Astrocyte (in vitro differentiated cells and primary cell): ENCODE measurements around the gene FEZ2. TPM values are rescaled to one million over a fixed set of nuclear protein-coding genes. Genes with fewer than 3 reads are reported as not detected.

Experiments
- DNase-seq: peaks from one replicate; pipeline ENCODE4 v3.0.0-alpha.2; 2010; ENCODE audit warnings: low read depth
- FAIRE-seq: peaks from 2 replicates; lab custom pipeline; 2011; peaks lifted over from hg19 to GRCh38; lab: Jason Lieb, UNC
- H2AFZ ChIP-seq: 2 replicates; pipeline ENCODE4 v1.6.0; 2012; ENCODE audit warnings: low read depth, low read length, inconsistent platforms
- H3K27ac ChIP-seq: 2 replicates; pipeline ENCODE4 v1.5.1; 2011; ENCODE audit warnings: low read depth, low read length, inconsistent platforms
- H3K27me3 ChIP-seq: 2 replicates; pipeline ENCODE4 v1.6.0; 2011; ENCODE audit warnings: low read length, inconsistent platforms; ENCODE audit not compliant: insufficient read depth
- H3K36me3 ChIP-seq: 2 replicates; pipeline ENCODE4 v1.5.1; 2011; ENCODE audit warnings: low read length, inconsistent platforms; ENCODE audit not compliant: insufficient read depth
- H3K4me1 ChIP-seq: 2 replicates; pipeline ENCODE4 v1.5.1; 2011; ENCODE audit warnings: low read length, inconsistent platforms; ENCODE audit not compliant: insufficient read depth
- H3K4me2 ChIP-seq: 2 replicates; pipeline ENCODE4 v1.6.0; 2012; ENCODE audit warnings: low read length, inconsistent platforms
- H3K4me3 ChIP-seq: 2 replicates; pipeline ENCODE4 v1.5.1; 2011; ENCODE audit warnings: low read depth, mild to moderate bottlenecking, low read length, inconsistent platforms; ENCODE audit not compliant: insufficient read depth
- H3K79me2 ChIP-seq: 2 replicates; pipeline ENCODE4 v1.6.0; 2012; ENCODE audit warnings: mild to moderate bottlenecking, low read length, inconsistent platforms; ENCODE audit not compliant: insufficient read depth
- H3K9ac ChIP-seq: 2 replicates; pipeline ENCODE4 v1.6.0; 2012; ENCODE audit warnings: mild to moderate bottlenecking, low read length, inconsistent platforms
- H3K9me3 ChIP-seq: 2 replicates; pipeline ENCODE4 v1.5.1; 2012; ENCODE audit warnings: low read depth, mild to moderate bottlenecking, low read length, inconsistent platforms; ENCODE audit not compliant: insufficient read depth
- H4K20me1 ChIP-seq: 2 replicates; pipeline ENCODE4 v1.6.0; 2012; ENCODE audit warnings: low read length, inconsistent platforms; ENCODE audit not compliant: insufficient read depth
- H3K27ac Mint-ChIP-seq: one replicate; pipeline ENCODE4 v1.8.0; 2021; ENCODE audit warnings: mild to moderate bottlenecking, mixed read lengths; ENCODE audit not compliant: unreplicated experiment
- H3K27me3 Mint-ChIP-seq: one replicate; pipeline ENCODE4 v1.8.0; 2021; ENCODE audit warnings: low read depth, mixed read lengths; ENCODE audit not compliant: unreplicated experiment
- H3K36me3 Mint-ChIP-seq: one replicate; pipeline ENCODE4 v1.8.0; 2021; ENCODE audit warnings: low read depth, mixed read lengths; ENCODE audit not compliant: unreplicated experiment
- H3K4me1 Mint-ChIP-seq: one replicate; pipeline ENCODE4 v1.8.0; 2021; ENCODE audit warnings: low read depth, mixed read lengths; ENCODE audit not compliant: unreplicated experiment
- H3K4me3 Mint-ChIP-seq: one replicate; pipeline ENCODE4 v1.8.0; 2021; ENCODE audit warnings: mild to moderate bottlenecking, moderate library complexity, mixed read lengths; ENCODE audit not compliant: unreplicated experiment
- H3K9me3 Mint-ChIP-seq: one replicate; pipeline ENCODE4 v1.8.0; 2021; ENCODE audit warnings: mild to moderate bottlenecking, mixed read lengths; ENCODE audit not compliant: unreplicated experiment
- CTCF ChIP-seq: IDR thresholded peaks from 2 replicates; pipeline ENCODE4 v1.5.1; 2011; ENCODE audit warnings: low read depth, mild to moderate bottlenecking, inconsistent platforms, low read length, moderate library complexity; ENCODE audit not compliant: insufficient read depth
- EZH2 ChIP-seq: IDR thresholded peaks from 2 replicates; pipeline ENCODE4 v1.6.1; 2012; ENCODE audit warnings: mild to moderate bottlenecking, low read length, inconsistent platforms; ENCODE audit not compliant: insufficient read depth
- total RNA-seq: library from RNA; stranded (reverse); gene quantifications from 2 replicates; pipeline ENCODE4 v1.2.1, GENCODE V29; 2021

FEZ2 gene
- total RNA-seq, 1 donor from 2014 or later, result 45.0 TPM

- Histone ChIP-seq H3K4me2 (no peak overlapping the region), H3K4me1 (peaks cover 14% of the 10 kb centered on the region), H4K20me1 (peaks cover 13% of the 10 kb centered on the region), H3K27ac (no peak overlapping the region), H3K79me2 (no peaks in the 10 kb centered on the region), H3K9ac (no peak overlapping the region), H2AFZ (no peak overlapping the region), H3K9me3 (no peaks in the 10 kb centered on the region), H3K27me3 (no peaks in the 10 kb centered on the region), H3K36me3 (peaks cover 42% of the 10 kb centered on the region), H3K4me3 (no peak overlapping the region)
- H3K27ac Mint-ChIP-seq, result no peak overlapping the region
- DNase-seq (no peak), FAIRE-seq (no peak)
- no peak overlapping the region for H3K4me3 Mint-ChIP-seq
- no peaks in the 10 kb centered on the region for H3K27me3 Mint-ChIP-seq
- H3K36me3 Mint-ChIP-seq, result peaks cover 17% of the 10 kb centered on the region
- no peak for TF ChIP-seq CTCF
- no peak for TF ChIP-seq EZH2
- H3K9me3 Mint-ChIP-seq, result no peaks in the 10 kb centered on the region
- peaks cover 12% of the 10 kb centered on the region for H3K4me1 Mint-ChIP-seq
Observed at GRCh38 chr2:36538335-36538734, 59.6 kb downstream of the FEZ2 start.

GRCh38 chr2:36536776-36537175 is 61.2 kb downstream of the FEZ2 start:
- Histone ChIP-seq H2AFZ (no peak overlapping the region), H3K4me1 (peaks cover 13% of the 10 kb centered on the region), H3K4me3 (no peak overlapping the region), H3K9ac (no peak overlapping the region), H3K9me3 (no peaks in the 10 kb centered on the region), H3K27me3 (no peaks in the 10 kb centered on the region), H3K79me2 (peaks cover 3% of the 10 kb centered on the region), H3K4me2 (no peak overlapping the region), H3K36me3 (peaks cover 44% of the 10 kb centered on the region), H3K27ac (no peak overlapping the region), H4K20me1 (peaks cover 13% of the 10 kb centered on the region)
- Mint-ChIP-seq H3K4me3 (no peak overlapping the region), H3K9me3 (no peaks in the 10 kb centered on the region), H3K27me3 (no peaks in the 10 kb centered on the region), H3K4me1 (peaks cover 5% of the 10 kb centered on the region), H3K36me3 (peaks cover 18% of the 10 kb centered on the region), H3K27ac (peak overlapping the region; percentile 11)
- DNase-seq, result no peak
- TF ChIP-seq CTCF (no peak), EZH2 (no peak)
- FAIRE-seq, result no peak

- no peaks in the 10 kb centered on the region for H3K27me3 ChIP-seq
- no peak overlapping the region for H3K9ac ChIP-seq
- no peaks in the 10 kb centered on the region for H3K27me3 Mint-ChIP-seq
- H3K27ac ChIP-seq, result no peak overlapping the region
- H3K4me1 ChIP-seq, result peaks cover 14% of the 10 kb centered on the region
- H3K4me2 ChIP-seq, result no peak overlapping the region
- H3K4me1 Mint-ChIP-seq, result peaks cover 13% of the 10 kb centered on the region
- H3K4me3 Mint-ChIP-seq, result no peak overlapping the region
- TF ChIP-seq CTCF (no peak), EZH2 (no peak)
- FAIRE-seq, result no peak
- no peak overlapping the region for H3K4me3 ChIP-seq
- H3K27ac Mint-ChIP-seq, result no peak overlapping the region
- peaks cover 3% of the 10 kb centered on the region for H3K79me2 ChIP-seq
- peaks cover 17% of the 10 kb centered on the region for H3K36me3 Mint-ChIP-seq
- peaks cover 40% of the 10 kb centered on the region for H3K36me3 ChIP-seq
- no peaks in the 10 kb centered on the region for H3K9me3 ChIP-seq
- H4K20me1 ChIP-seq, result peaks cover 13% of the 10 kb centered on the region
- no peaks in the 10 kb centered on the region for H3K9me3 Mint-ChIP-seq
- no peak overlapping the region for H2AFZ ChIP-seq
- DNase-seq, result no peak
Observed at GRCh38 chr2:36535099-36535498, 62.9 kb downstream of the FEZ2 start.
